ENCODE data around the gene PTGER4.

PTGER4 gene

GRCh38 chr5:40648150-40648549, 31.6 kb upstream of the PTGER4 start:
- TF ChIP-seq CTCF (conservative IDR thresholded peaks at IDR 0.05; ENCODE audit: low read depth, low read length), result no peak
- no peak for DNase-seq (ENCODE audit: low read depth)
- H3K4me3 ChIP-seq (ENCODE audit: low read depth, low read length), result no peak overlapping the region

GRCh38 chr5:40649463-40650030, 30.2 kb upstream of the PTGER4 start:
- no peak for DNase-seq (ENCODE audit: low read depth)
- no peak overlapping the region for H3K4me3 ChIP-seq (ENCODE audit: low read depth, low read length)
- TF ChIP-seq CTCF (conservative IDR thresholded peaks at IDR 0.05; ENCODE audit: low read depth, low read length), result no peak

GRCh38 chr5:40651201-40651600, 28.5 kb upstream of the PTGER4 start:
- DNase-seq (ENCODE audit: low read depth), result no peak
- H3K4me3 ChIP-seq (ENCODE audit: low read depth, low read length), result no peak overlapping the region
- TF ChIP-seq CTCF (conservative IDR thresholded peaks at IDR 0.05; ENCODE audit: low read depth, low read length), result no peak

GRCh38 chr5:40652441-40653220, 27.1 kb upstream of the PTGER4 start:
- H3K4me3 ChIP-seq (ENCODE audit: low read depth, low read length), result no peak overlapping the region

GRCh38 chr5:40653221-40654022, 26.3 kb upstream of the PTGER4 start:
- H3K4me3 ChIP-seq (ENCODE audit: low read depth, low read length), result no peak overlapping the region
- no peak for DNase-seq (ENCODE audit: low read depth)
- no peak for TF ChIP-seq CTCF (conservative IDR thresholded peaks at IDR 0.05; ENCODE audit: low read depth, low read length)

More at GRCh38 chr5:40652441-40653220, 27.1 kb upstream of the PTGER4 start:
- no peak for DNase-seq (ENCODE audit: low read depth)
- TF ChIP-seq CTCF (conservative IDR thresholded peaks at IDR 0.05; ENCODE audit: low read depth, low read length), result no peak

GRCh38 chr5:40654377-40654991, 25.2 kb upstream of the PTGER4 start:
- no peak for TF ChIP-seq CTCF (conservative IDR thresholded peaks at IDR 0.05; ENCODE audit: low read depth, low read length)
- no peak for DNase-seq (ENCODE audit: low read depth)
- no peak overlapping the region for H3K4me3 ChIP-seq (ENCODE audit: low read depth, low read length)
